DND-41 (cell line): ENCODE results near the gene HEBP1.

ENCODE experiments used
- ATAC-seq: fragments of 200-7000 bp; cut with Tn5 transposase; 3 replicates; pipeline ENCODE4 v1.9.1; 2021; ENCODE audit warnings: low read depth; ENCODE audit not compliant: insufficient read depth
- DNase-seq: peaks from one replicate; pipeline ENCODE4 v3.0.0-alpha.2; 2020
- H2AFZ ChIP-seq: 2 replicates; pipeline ENCODE4 v1.6.0; 2012; ENCODE audit warnings: low read depth, low read length
- H3K27ac ChIP-seq: 2 replicates; pipeline ENCODE4 v1.5.1; 2012; ENCODE audit warnings: low read length, inconsistent platforms
- H3K27me3 ChIP-seq: fragments of 200-600 bp; sonication (generic); 2 replicates; pipeline ENCODE4 v1.6.0; 2012; ENCODE audit warnings: low read length, mild to moderate bottlenecking, inconsistent platforms; ENCODE audit not compliant: insufficient read depth, poor library complexity
- H3K36me3 ChIP-seq: 2 replicates; pipeline ENCODE4 v1.5.1; 2012; ENCODE audit warnings: low read length, inconsistent platforms; ENCODE audit not compliant: insufficient read depth
- H3K4me1 ChIP-seq: 2 replicates; pipeline ENCODE4 v1.5.1; 2012; ENCODE audit warnings: mild to moderate bottlenecking, low read length; ENCODE audit not compliant: insufficient read depth
- H3K4me2 ChIP-seq: 2 replicates; pipeline ENCODE4 v1.6.0; 2012; ENCODE audit warnings: mild to moderate bottlenecking, moderate library complexity, low read length, inconsistent platforms; ENCODE audit not compliant: insufficient read depth
- H3K4me3 ChIP-seq, 2 experiments: fragments of 200-600 bp in 1 of 2; shearing (Covaris generic) in 1 of 2; 2 replicates each; pipeline ENCODE4 v1.5.1; 2012 to 2016; ENCODE audit warnings: inconsistent platforms in 2 of 2, low read length in 2 of 2, mild to moderate bottlenecking in 2 of 2, low read depth in 1 of 2, moderate library complexity in 1 of 2
- H3K79me2 ChIP-seq: 2 replicates; pipeline ENCODE4 v1.6.0; 2012; ENCODE audit warnings: low read length, inconsistent platforms; ENCODE audit not compliant: insufficient read depth
- H3K9ac ChIP-seq: 2 replicates; pipeline ENCODE4 v1.6.0; 2012; ENCODE audit warnings: low read depth, mild to moderate bottlenecking, inconsistent platforms, low read length, moderate library complexity
- H3K9me3 ChIP-seq: 2 replicates; pipeline ENCODE4 v1.5.1; 2012; ENCODE audit warnings: low read length, moderate library complexity, mild to moderate bottlenecking, inconsistent platforms; ENCODE audit not compliant: insufficient read depth, severe bottlenecking
- H4K20me1 ChIP-seq: 2 replicates; pipeline ENCODE4 v1.6.0; 2012; ENCODE audit warnings: low read length; ENCODE audit not compliant: insufficient read depth
- CTCF ChIP-seq: IDR thresholded peaks from 2 replicates; pipeline ENCODE4 v1.5.1; 2012; ENCODE audit warnings: borderline replicate concordance, low read length, moderate library complexity, mild to moderate bottlenecking; ENCODE audit not compliant: poor library complexity, severe bottlenecking; ENCODE audit errors: extremely low read depth
- EZH2 ChIP-seq: IDR thresholded peaks from 3 replicates; pipeline ENCODE4 v1.6.1; 2012; ENCODE audit warnings: borderline replicate concordance, low read depth, mild to moderate bottlenecking, moderate library complexity, low read length, inconsistent platforms; ENCODE audit not compliant: severe bottlenecking

Gene HEBP1

GRCh38 chr12:13005649-13006048 lies 5.6 kb upstream of the HEBP1 start:
- Histone ChIP-seq H3K9ac (no peak overlapping the region), H3K27me3 (no peaks in the 10 kb centered on the region), H3K9me3 (no peaks in the 10 kb centered on the region), H3K27ac (no peak overlapping the region), H3K79me2 (no peaks in the 10 kb centered on the region), H3K36me3 (no peaks in the 10 kb centered on the region), H2AFZ (no peak overlapping the region), H3K4me1 (no peaks in the 10 kb centered on the region), H3K4me3 (no peak overlapping the region), H3K4me2 (no peak overlapping the region), H4K20me1 (no peaks in the 10 kb centered on the region)
- DNase-seq, result no peak
- TF ChIP-seq CTCF, result no peak
- no peak for TF ChIP-seq EZH2
- no peak for ATAC-seq

GRCh38 chr12:13004986-13005385 lies 4.9 kb upstream of the HEBP1 start:
- Histone ChIP-seq H3K9ac (no peak overlapping the region), H3K4me2 (no peak overlapping the region), H2AFZ (no peak overlapping the region), H4K20me1 (no peaks in the 10 kb centered on the region), H3K79me2 (no peaks in the 10 kb centered on the region), H3K4me3 (no peak overlapping the region), H3K36me3 (no peaks in the 10 kb centered on the region), H3K27me3 (no peaks in the 10 kb centered on the region), H3K9me3 (no peaks in the 10 kb centered on the region), H3K4me1 (no peaks in the 10 kb centered on the region), H3K27ac (no peak overlapping the region)
- no peak for DNase-seq
- TF ChIP-seq EZH2, result no peak
- TF ChIP-seq CTCF, result no peak
- no peak for ATAC-seq

GRCh38 chr12:13004361-13004760 lies 4.3 kb upstream of the HEBP1 start:
- Histone ChIP-seq H2AFZ (no peak overlapping the region), H4K20me1 (no peaks in the 10 kb centered on the region), H3K79me2 (no peaks in the 10 kb centered on the region), H3K4me3 (no peak overlapping the region), H3K27ac (no peak overlapping the region), H3K4me2 (no peak overlapping the region), H3K27me3 (no peaks in the 10 kb centered on the region), H3K36me3 (no peaks in the 10 kb centered on the region), H3K9me3 (no peaks in the 10 kb centered on the region), H3K4me1 (no peaks in the 10 kb centered on the region), H3K9ac (no peak overlapping the region)
- TF ChIP-seq CTCF (no peak), EZH2 (no peak)
- ATAC-seq, result no peak
- DNase-seq, result no peak
